ENCODE results near the gene LAMC3.

The LAMC3 gene

DNA sequence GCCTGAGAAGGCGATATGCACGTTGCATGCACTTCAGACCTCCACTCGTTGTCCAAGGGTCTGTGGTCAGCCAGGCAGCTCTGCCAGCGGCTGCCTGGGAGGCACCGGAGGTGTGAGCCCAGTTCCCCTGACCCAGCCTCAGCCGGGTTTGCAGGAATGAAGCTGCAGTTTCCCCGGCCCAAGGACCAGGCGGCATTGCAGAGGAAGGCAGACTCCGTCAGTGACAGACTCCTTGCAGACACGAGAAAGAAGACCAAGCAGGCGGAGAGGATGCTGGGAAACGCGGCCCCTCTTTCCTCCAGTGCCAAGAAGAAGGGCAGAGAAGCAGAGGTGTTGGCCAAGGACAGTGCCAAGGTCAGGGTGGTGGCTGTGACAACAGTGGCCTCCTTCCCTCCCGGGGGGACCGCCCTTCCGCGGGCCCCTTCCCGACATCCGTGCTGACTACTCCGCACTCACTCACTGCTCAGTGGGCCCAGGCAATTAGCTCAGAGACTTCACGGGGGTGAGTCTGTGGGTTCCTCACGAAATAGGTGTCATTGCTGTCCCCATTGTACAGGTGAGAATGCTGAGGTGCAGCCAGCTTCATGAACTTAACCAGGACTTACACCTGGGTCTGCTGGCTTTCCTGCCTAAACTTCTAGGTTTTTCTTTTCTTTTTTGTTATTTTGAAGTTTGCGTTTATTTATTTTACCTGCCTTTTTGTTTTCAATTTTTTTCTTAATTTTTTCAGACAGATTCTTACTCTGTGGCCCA is 76.6 kb downstream of the LAMC3 start:
- TF ChIP-seq, protein P1, sequence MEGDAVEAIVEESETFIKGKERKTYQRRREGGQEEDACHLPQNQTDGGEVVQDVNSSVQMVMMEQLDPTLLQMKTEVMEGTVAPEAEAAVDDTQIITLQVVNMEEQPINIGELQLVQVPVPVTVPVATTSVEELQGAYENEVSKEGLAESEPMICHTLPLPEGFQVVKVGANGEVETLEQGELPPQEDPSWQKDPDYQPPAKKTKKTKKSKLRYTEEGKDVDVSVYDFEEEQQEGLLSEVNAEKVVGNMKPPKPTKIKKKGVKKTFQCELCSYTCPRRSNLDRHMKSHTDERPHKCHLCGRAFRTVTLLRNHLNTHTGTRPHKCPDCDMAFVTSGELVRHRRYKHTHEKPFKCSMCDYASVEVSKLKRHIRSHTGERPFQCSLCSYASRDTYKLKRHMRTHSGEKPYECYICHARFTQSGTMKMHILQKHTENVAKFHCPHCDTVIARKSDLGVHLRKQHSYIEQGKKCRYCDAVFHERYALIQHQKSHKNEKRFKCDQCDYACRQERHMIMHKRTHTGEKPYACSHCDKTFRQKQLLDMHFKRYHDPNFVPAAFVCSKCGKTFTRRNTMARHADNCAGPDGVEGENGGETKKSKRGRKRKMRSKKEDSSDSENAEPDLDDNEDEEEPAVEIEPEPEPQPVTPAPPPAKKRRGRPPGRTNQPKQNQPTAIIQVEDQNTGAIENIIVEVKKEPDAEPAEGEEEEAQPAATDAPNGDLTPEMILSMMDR (IDR thresholded peaks at IDR 0.05), result no peak

DNA sequence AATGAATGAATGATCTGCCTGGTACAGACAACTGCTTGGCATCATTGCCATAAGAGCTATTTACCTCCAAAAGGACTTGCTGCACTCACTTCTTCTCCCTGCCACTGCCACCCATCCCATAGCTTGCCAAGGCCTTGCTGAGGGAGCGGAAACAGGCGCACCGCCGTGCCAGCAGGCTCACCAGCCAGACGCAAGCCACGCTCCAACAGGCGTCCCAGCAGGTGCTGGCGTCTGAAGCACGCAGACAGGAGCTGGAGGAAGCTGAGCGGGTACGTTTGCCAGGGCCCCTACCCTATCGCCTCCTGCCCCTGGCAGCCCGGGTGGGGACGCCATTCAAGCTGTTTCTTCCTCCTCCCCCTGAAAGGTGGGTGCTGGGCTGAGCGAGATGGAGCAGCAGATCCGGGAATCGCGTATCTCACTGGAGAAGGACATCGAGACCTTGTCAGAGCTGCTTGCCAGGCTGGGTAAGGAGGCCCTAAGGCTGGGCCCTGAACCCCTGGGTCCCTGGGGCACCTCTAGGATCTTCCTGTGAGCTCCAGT is 78.5 kb downstream of the LAMC3 start:
- TF ChIP-seq, protein P1 (IDR thresholded peaks at IDR 0.05), result no peak

DNA sequence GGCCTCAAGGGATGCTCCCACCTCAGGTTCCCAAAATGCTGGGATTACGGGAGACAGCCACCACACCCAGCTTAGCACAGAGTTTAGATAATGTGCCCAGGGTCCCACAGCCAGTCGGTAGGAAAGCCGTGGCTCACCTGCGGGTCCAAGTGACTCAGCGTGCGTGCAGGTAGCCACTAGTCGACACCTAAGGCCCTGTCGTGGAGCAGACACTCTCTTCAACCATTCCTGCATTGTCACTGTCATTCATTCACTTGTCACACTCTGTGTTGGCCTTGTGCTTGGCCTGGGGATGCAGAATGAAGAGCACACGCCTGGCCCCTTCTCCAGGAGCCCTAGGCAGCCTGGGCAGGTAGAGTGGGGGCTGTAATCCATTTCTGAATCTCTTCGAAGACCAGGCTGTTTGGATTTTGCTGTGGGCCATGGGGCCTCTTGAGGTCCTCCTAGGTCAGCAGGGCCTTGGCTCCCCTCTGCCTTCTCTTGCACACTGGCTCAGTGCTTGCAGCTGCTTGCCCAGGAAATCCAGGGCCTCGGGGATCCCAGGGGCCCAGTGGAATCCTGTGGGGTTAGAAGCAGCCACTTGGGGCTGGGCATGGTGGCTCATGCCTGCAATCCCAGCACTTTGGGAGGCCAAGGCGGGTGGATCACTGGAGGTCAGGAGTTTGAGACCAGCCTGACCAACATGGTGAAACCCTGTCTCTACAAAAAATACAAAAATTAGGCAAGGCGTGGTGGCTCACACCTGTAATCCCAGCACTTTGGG is 81.2 kb downstream of the LAMC3 start:
- TF ChIP-seq, protein P1 (IDR thresholded peaks at IDR 0.05), result no peak

DNA sequence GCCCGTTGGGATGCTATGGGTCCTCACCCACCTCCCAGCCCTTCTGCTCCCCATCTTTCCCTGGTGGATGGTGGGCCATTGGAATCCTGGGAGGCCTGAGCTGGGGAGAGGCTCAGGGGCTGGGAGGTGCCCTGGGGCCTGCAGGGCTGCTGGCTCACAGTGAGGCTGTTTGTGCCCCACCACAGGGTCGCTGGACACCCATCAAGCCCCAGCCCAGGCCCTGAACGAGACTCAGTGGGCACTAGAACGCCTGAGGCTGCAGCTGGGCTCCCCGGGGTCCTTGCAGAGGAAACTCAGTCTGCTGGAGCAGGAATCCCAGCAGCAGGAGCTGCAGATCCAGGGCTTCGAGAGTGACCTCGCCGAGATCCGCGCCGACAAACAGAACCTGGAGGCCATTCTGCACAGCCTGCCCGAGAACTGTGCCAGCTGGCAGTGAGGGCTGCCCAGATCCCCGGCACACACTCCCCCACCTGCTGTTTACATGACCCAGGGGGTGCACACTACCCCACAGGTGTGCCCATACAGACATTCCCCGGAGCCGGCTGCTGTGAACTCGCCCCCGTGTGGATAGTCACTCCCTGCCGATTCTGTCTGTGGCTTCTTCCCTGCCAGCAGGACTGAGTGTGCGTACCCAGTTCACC is 82.5 kb downstream of the LAMC3 start:
- TF ChIP-seq, protein P1 (IDR thresholded peaks at IDR 0.05), result no peak

DNA sequence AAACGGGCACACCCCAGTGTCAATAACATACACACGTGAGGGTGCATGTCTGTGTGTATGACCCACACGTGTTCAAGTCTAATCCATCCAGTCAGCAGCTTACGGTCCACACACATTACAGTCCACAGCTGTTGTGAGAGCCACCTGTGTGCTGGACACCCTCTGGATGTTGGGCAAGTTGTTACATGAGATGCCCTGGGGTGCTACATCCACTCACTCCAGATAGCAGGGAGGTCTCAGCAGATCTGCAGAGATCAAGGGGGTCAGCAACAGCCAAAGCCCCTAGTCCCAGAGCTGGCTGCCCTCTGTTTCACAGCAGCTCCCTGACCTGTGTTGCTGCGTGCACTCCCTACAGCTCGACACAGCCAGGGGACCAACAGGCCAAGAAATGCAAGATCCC is 83.1 kb downstream of the LAMC3 start:
- TF ChIP-seq, protein P1 (IDR thresholded peaks at IDR 0.05), result no peak

DNA sequence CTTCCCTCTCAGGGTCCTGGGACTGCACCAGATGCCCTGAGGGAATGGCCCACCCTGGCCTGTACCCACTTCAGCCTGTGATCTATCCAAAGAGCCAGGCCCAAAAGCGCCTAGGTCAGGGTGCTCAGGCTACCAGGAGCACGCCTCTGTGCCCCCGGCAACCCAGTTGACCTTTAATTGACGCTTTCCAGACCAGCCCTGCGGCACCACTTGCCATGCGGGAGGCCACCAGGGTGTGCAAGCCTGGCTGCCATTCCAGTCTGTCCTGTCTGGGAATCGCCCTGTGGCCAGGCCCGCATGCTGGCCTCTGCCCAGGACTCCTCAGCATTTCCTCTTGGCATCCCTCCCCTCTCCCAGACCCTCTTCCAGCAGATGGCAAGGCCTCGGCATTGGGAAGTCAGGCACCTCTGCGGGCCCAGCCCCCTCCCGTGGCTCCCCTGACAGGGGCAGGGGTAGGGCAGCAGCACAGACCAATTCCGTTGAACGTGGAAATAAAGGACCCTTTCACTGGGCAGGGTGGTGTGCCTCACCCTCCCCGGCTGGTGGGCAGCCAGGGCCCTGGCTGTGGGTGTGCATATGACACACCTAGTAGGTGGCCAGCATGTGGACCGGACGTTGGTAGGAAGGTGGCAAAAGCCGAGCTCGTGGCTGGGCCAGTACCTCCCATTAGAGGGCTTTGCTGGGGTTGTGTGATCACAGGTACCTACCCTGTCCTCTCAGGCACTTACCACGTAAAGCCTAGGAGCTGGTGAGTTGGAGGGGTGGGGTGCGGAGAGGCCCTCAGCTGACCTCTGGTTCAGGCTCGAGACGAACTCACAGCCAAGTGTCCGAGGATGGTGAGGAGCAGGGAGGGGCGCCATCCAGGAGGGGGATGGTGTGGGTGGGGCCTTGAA is 83.8 kb downstream of the LAMC3 start:
- TF ChIP-seq, protein P1 (IDR thresholded peaks at IDR 0.05), result no peak

DNA sequence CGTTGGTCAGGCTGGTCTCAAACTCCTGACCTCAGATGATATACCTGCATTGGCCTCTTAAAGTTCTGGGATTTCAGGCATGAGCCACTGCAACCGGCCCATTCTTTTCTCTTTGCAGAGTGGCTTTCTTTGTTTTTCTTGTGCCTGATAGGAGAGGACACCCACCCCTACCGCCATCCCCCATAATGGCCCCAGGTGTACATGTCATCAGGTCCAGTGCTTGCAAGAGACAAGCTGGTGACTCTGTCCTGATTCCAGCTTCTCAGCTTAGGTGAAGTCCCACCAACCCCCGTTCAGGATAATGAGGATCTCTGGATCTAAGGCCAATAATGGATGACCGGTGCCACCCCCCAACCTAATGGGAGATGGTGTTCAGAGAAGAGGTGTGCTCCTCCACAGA is 85.0 kb downstream of the LAMC3 start:
- TF ChIP-seq, protein P1 (IDR thresholded peaks at IDR 0.05), result no peak
